AG08396 (cell line): ENCODE data around the gene DUSP19.

ENCODE experiments used
- DNase-seq: peaks from one replicate; pipeline ENCODE4 v3.0.0; 2012; ENCODE audit warnings: low spot score, mixed read lengths

Gene DUSP19

DNA sequence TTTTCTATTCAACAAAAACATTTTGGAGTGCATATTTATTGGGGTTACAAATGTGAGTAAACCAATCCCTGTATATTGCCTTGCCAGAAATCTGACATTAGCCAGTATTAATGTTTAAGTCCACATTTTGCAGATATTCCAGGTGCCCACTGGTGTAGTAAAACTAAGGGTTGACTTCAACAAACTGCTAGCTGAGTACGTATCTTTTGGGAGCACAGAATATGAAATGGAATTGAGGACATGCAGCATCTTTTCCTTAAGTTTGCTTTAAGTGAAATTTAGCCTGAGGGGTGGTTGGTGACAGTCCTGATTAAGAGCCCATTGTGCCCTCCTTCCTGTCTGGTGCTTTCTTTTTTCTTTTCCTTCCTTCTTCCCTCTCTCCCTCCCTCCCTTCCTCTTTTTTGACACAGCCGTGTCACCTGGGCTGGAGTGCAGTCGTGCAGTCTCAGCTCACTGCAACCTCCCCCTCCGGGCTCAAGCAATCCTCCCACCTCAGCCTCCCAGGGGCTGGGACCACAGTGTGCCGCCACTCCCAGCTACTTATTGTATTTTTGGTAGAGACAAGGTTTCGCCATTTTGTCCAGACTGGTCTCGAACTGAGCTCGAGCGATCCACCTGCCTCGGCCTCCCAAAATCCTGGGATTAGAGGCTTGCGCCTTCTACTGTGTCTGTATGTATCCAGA is 47.3 kb downstream of the DUSP19 start:
- DNase-seq: no peak

- DNase-seq: no peak
Measured at GRCh38 chr2:183126635-183127034, 48.1 kb downstream of the DUSP19 start.

- no peak for DNase-seq
Measured at GRCh38 chr2:183134016-183134415, 55.5 kb downstream of the DUSP19 start.

DNA sequence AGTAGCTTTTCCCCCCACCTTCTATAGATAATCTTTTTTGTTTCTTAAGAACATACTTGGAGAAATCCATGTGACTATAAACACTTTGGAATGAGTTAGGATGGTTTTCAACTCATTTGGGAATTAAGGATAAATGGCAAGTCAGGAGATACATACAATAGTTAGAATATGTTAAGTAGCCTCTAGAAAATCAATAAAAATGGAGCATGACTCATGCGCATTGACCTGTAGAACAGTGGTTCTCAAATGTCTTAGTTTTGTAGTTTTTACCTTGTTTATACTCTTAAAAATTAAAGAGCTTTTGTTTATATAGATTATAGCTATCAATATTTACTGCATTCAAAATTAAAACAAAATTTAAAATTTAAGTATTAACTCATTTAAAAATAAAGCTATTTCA is 70.4 kb downstream of the DUSP19 start:
- no peak for DNase-seq

DNA sequence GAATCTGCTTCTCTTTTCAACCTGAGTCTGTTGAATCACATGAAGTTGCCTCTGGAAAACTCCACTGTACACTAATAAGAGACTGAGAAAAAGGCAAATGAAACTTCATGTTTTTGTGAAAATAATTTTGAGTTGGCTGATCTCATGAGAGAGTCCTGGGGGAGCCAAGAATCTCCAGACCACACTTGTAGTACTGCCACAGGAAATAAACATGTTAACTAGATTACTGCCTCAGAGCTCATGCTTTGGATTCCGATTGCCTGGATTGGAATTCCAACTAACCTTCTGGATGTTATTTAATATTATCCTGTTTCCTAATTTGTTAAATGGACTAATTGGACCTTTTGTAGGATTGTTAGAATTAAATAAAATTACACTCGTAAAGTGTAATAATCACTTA is 70.9 kb downstream of the DUSP19 start:
- peak; percentile 66 for DNase-seq
